Esophagus muscularis mucosa (tissue), 4 donors: ENCODE data around the gene MUC5B. TPM values are rescaled to one million over a fixed set of nuclear protein-coding genes. Genes with fewer than 3 reads are reported as not detected.

Experiments used
- DNase-seq: peaks from one replicate; pipeline ENCODE4 v3.0.0-alpha.2; 2017; ENCODE audit errors: extremely low spot score
- H3K27ac ChIP-seq, 4 donors: fragments of 200-600 bp; sonication (generic); replicated peaks in 1 of 4; 1 replicate in 3 of 4; 2 replicates in 1 of 4; pipeline ENCODE4 v1.5.1; 2016 to 2019; ENCODE audit warnings: mild to moderate bottlenecking in 1 of 4
- H3K27me3 ChIP-seq, 4 donors: fragments of 200-600 bp; sonication (generic); one replicate each; pipeline versions ENCODE4 v1.5.1 to v1.6.0; 2016 to 2019
- H3K36me3 ChIP-seq, 4 donors: fragments of 200-600 bp; sonication (generic); one replicate each; pipeline ENCODE4 v1.5.1; 2016 to 2019
- H3K4me1 ChIP-seq, 4 donors: fragments of 200-600 bp; sonication (generic); one replicate each; pipeline ENCODE4 v1.5.1; 2016 to 2019
- H3K4me3 ChIP-seq, 4 donors: fragments of 200-600 bp; sonication (generic); 1 replicate in 2 of 4; 2 replicates in 2 of 4; pipeline ENCODE4 v1.5.1; 2016 to 2019; ENCODE audit warnings: mild to moderate bottlenecking in 4 of 4, moderate library complexity in 1 of 4
- H3K9me3 ChIP-seq, 4 donors: fragments of 200-600 bp; sonication (generic); 1 replicate in 3 of 4; 2 replicates in 1 of 4; pipeline ENCODE4 v1.5.1; 2016 to 2019
- EP300 ChIP-seq: sonication (generic); formaldehyde crosslinking; IDR thresholded peaks from one replicate; pipeline ENCODE4 v1.6.1; 2017; ENCODE audit warnings: antibody characterized with exemption
- POLR2A ChIP-seq: fragments of 450-650 bp; IDR thresholded peaks from one replicate; pipeline ENCODE4 v1.6.1; 2017; ENCODE audit warnings: antibody characterized with exemption, moderate library complexity, mild to moderate bottlenecking, low read depth
- POLR2AphosphoS5 ChIP-seq, 2 donors: sonication (generic); formaldehyde crosslinking; IDR thresholded peaks; one replicate each; pipeline ENCODE4 v1.6.1; 2017; ENCODE audit warnings: antibody characterized with exemption in 2 of 2
- WGBS: methylation state at CpG from one replicate; pipeline ENCODE4 v1.1.5; 2018; 5-methylcytosine and 5-hydroxymethylcytosine counted together
- intact Hi-C: fragments of 100-400 bp; cut with DNase I; formaldehyde crosslinking; loops from one replicate; pipeline ENCODE4 v1.15.1; 2023
- total RNA-seq, 4 donors: library from RNA; depleted of rRNA; stranded (reverse); fragments of >200 nt; gene quantifications; one replicate each; pipeline versions ENCODE4 v1.1.0 to v1.2.1, GENCODE V29; 2016
- TF ChIP-seq, protein P1 (sequence below), 3 experiments: fragments of 200-600 bp in 2 of 3; fragments of 450-650 bp in 1 of 3; sonication (generic) in 2 of 3; IDR thresholded peaks; one replicate each; pipeline ENCODE4 v1.5.1; 2017 to 2019; ENCODE audit warnings: antibody characterized with exemption in 3 of 3, mild to moderate bottlenecking in 2 of 3, moderate library complexity in 1 of 3

Gene MUC5B
- total RNA-seq, 4 donors from 2014 or later: under 0.01 to 0.45 (median 0.06) TPM; not detected in 1

DNA sequence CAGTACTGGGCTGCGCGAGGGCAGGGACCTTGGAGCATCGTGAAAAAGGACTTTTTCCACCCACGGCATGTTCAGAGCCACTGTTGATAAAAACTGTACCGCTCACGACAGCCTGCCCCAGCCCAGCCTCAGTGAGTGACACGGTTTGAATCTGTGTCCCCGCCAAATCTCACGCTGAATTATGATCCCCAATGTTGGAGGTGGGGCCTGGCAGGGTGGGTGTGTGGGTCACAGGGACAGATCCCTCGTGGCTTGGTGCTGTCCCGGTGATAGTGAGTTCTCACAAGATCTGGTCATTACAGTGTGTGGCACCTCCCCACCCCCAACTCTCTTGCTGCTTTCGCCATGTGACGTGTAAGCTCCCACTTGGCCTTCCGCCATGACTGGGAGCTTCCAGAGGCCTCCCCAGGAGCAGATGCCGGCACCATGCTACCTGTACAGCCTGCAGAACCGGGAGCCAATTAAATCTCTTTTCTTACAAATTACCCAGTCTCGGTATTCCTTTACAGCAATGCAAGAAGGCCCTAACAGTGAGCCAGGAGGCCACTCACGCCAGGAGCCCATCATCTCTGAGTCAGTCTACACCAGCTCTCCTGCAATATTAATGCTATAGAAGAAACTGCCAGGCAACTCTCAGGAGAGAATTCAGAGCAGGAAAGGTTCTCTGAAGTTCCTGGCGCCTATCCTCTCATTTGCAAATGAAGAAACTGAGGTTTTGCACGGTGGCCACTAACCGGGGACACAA lies 85.3 kb downstream of the MUC5B start:
- WGBS: 75% methylated on average over 21 of the region's 21 CpGs
- H3K27me3 ChIP-seq: no peaks in the 10 kb centered on the region
- peak overlapping the region in 3 of 4 donors; percentile 94 to 96 (median 95) for H3K27ac ChIP-seq
- peaks cover 0 to 9% (median 3%) of the 10 kb centered on the region in 4 donors for H3K9me3 ChIP-seq
- intact Hi-C loops: loop anchor here (5.0 kb wide), 1 partner anchor 46 kb away; no protein-coding TSS in a partner anchor
- H3K4me1 ChIP-seq: peaks cover 55 to 73% (median 69%) of the 10 kb centered on the region in 4 donors
- no peak for TF ChIP-seq POLR2AphosphoS5 (IDR thresholded peaks at IDR 0.05)
- H3K4me3 ChIP-seq: peak overlapping the region; percentile 85 to 100 (median 98)
- peaks cover 0 to 16% (median 9%) of the 10 kb centered on the region in 4 donors for H3K36me3 ChIP-seq
- no peak for DNase-seq

DNA sequence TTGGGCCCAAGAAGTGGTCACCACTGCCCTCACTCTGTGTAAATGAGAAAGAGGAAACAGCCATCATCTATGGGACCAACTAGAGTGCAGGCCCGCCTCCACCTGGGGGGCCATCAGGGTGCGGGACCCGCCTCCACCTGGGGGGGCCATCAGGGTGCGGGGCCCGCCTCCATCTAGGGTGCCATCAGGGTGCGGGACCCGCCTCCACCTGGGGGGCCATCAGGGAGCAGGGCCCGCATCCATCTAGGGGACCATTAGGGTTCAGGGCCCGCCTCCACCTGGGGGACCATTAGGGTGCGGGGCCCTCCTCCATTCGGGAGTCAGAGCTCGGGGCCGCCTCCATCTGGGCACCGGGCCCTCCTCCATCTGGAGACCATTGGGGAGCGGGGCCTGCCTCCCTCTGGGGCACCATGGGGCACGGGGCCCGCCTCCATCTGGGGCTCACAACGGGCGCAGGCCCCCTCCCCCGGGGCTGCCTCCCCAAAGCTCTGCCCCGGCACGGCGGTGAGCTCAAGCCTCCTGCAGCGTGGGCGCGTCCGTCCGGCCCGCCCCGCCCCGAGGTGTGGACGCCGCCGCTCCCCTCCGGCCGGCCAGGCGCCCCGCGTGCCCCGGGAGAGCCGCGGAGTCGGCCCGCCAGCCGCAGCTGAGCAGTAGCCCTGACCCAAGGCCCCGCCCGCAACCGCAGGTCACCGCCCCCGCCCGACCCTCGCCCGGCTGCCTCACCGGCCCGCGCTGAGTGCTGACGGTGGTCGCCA lies 86.1 kb downstream of the MUC5B start:
- no peaks in the 10 kb centered on the region for H3K27me3 ChIP-seq
- peak overlapping the region; percentile 85 to 100 (median 98) for H3K4me3 ChIP-seq
- intact Hi-C loops: loop anchor here (5.0 kb wide), 1 partner anchor 47 kb away; no protein-coding TSS in a partner anchor
- peaks cover 0 to 16% (median 7%) of the 10 kb centered on the region in 4 donors for H3K36me3 ChIP-seq
- TF ChIP-seq EP300 (no peak), POLR2AphosphoS5 (IDR thresholded peaks at IDR 0.05) (no peak), POLR2A (no peak)
- TF ChIP-seq, protein P1, sequence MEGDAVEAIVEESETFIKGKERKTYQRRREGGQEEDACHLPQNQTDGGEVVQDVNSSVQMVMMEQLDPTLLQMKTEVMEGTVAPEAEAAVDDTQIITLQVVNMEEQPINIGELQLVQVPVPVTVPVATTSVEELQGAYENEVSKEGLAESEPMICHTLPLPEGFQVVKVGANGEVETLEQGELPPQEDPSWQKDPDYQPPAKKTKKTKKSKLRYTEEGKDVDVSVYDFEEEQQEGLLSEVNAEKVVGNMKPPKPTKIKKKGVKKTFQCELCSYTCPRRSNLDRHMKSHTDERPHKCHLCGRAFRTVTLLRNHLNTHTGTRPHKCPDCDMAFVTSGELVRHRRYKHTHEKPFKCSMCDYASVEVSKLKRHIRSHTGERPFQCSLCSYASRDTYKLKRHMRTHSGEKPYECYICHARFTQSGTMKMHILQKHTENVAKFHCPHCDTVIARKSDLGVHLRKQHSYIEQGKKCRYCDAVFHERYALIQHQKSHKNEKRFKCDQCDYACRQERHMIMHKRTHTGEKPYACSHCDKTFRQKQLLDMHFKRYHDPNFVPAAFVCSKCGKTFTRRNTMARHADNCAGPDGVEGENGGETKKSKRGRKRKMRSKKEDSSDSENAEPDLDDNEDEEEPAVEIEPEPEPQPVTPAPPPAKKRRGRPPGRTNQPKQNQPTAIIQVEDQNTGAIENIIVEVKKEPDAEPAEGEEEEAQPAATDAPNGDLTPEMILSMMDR (IDR thresholded peaks at IDR 0.05): no peak
- H3K9me3 ChIP-seq: peaks cover 0 to 9% (median 3%) of the 10 kb centered on the region in 4 donors
- no peak for DNase-seq
- peak overlapping the region; percentile 94 to 98 (median 96) for H3K27ac ChIP-seq
- peaks cover 47 to 65% (median 62%) of the 10 kb centered on the region in 4 donors for H3K4me1 ChIP-seq
- 4% methylated on average over 15 of the region's 58 CpGs for WGBS

DNA sequence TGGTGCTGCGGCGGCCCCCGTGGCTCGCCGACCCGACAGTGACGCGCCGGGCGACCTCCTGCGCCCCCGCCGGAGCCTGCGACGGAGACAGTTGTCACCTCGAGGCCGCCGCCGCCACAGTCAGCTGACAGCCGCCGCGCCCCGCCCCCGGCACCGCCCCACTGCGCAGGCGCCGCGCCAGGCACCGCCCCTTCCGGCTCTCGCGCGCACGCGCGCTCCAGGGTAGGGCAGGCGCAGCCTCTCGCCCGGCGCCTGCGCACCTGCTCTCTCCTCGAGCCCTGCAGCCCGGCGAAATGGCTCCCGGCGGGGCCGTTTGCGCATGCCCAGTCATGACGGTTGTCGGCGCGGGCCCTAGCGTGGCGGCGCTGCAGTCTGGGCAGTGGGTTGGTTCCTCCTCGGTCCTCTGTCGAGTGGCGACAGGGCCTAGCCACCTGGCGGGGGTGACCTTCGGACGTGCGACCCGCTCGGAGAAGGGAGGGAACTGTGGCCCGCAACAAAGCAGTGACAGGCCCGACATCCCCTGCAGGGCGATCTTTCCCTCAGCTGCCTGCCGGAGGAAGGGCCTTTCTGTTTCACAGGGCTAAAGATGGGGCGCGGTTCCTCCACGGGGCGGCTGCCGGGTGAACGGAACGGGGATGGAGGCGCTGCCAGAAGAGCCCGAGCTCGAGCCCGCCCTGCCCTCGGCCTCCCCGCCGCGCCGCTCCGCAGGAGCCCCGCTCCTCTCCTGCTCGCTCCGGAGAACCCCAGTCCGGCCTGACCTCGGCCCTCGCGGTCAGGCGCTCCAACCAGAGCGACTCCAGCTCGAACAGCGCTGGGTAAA lies 86.8 kb downstream of the MUC5B start, which contains the start of gene TOLLIP:
TSS of gene TOLLIP (minus strand) at position 135 of the 820 bp plus-strand sequence. CDS start at position 1, 134 bp downstream.
- TF ChIP-seq, protein P1 (IDR thresholded peaks at IDR 0.05): peak; percentile 16 to 69 (median 43)
- peak; percentile 91 to 94 for TF ChIP-seq POLR2AphosphoS5 (IDR thresholded peaks at IDR 0.05)
- TF ChIP-seq POLR2A: peak; percentile 74
- no peak for TF ChIP-seq EP300
- WGBS: 0% methylated on average over 10 of the region's 97 CpGs
- H3K27ac ChIP-seq: peak within 1 kb of the TSS; percentile 94 to 98 (median 96)
- peak; percentile 98 for DNase-seq
- peak within 1 kb of the TSS; percentile 85 to 100 (median 98) for H3K4me3 ChIP-seq
- intact Hi-C loops: loop anchor here (5.0 kb wide), 1 partner anchor 47 kb away; no protein-coding TSS in a partner anchor
- peaks cover 0 to 13% (median 7%) of the 10 kb centered on the region in 4 donors for H3K36me3 ChIP-seq
- peaks cover 0 to 9% (median 3%) of the 10 kb centered on the region in 4 donors for H3K9me3 ChIP-seq
- peaks cover 39 to 57% (median 54%) of the 10 kb centered on the region in 4 donors for H3K4me1 ChIP-seq
- H3K27me3 ChIP-seq: no peaks in the 10 kb centered on the region

DNA sequence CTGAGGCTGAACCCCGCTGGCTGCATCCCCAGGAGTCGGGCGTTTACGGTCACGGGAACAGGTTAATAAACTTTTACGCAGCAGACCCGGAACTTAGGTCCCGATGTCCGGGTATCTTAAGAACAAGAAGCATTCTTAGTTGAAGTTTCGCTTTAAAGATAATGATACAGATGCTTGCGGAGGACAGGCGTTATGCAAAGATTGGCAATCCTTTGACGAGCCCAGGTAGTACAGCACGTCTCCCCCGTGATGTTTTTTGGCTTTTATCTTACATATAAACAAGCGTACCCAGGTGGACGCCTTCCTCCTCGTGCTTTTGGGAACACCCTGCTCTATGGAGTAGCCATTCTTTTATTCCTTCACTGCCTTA lies 87.4 kb downstream of the MUC5B start:
- intact Hi-C loops: no loop called here

More for the DNA sequence above, 87.4 kb downstream of the MUC5B start:
- Histone ChIP-seq H3K9me3 (peaks cover 0 to 9% (median 3%) of the 10 kb centered on the region in 4 donors), H3K4me1 (peaks cover 37 to 51% (median 48%) of the 10 kb centered on the region in 4 donors), H3K4me3 (peak overlapping the region; percentile 85 to 100 (median 98)), H3K27ac (peak overlapping the region; percentile 94 to 98 (median 96)), H3K27me3 (no peaks in the 10 kb centered on the region), H3K36me3 (peaks cover 0 to 7% (median 5%) of the 10 kb centered on the region in 4 donors)
- no peak for DNase-seq
- TF ChIP-seq POLR2AphosphoS5 (IDR thresholded peaks at IDR 0.05) (no peak), POLR2A (no peak), EP300 (no peak)
- TF ChIP-seq, protein P1 (IDR thresholded peaks at IDR 0.05): no peak
- 78% methylated on average over 18 of the region's 18 CpGs for WGBS
